Measurements from ENCODE around the gene PSMA6.
"Not testable (repeated sequence)": the region's sequence is repeated elsewhere in the genome, so short reads cannot be mapped to it uniquely, and the experiment has no call there.

The PSMA6 gene

DNA sequence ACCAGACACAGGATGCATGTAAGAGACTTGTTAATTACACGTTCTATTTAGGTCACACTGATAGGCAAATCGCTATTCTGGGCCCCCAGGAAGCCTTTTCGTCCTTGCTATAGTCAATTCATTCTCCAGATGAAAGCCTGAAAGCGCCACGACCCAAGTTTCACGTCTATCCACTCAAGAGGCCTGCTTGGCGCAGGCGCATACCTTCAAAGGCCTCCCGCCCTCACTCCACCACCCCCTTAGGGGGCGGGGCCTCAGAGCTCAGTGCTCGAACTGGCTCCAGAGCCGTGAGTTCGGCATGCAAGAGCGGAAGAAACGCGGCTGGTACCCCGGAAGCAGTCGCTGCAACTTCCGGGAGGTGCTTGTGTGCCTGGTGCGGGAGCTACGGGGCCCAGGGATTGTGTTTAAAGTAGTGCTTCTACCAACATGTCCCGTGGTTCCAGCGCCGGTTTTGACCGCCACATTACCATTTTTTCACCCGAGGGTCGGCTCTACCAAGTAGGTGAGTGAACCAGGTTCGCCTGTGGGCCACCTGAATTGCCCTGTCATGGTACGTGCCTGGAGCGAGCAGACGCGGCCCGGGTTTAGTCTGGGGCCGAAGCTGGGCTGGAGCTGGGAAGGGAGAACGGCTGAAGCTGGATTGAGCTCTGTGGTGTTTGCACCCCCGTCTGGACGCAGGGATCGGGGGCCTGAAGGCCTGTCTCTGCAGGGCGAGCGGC lies at the start of gene PSMA6:
Gene PSMA6, plus strand, starts transcription at position 332 of the 719 bp plus-strand sequence. Its CDS starts 95 bp downstream, at position 427.
- DNase-seq = peak; percentile 99

- DNase-seq = no peak
These were observed 49.4 kb upstream of the PSMA6 start for GRCh38 chr14:35242599-35243311.

DNA sequence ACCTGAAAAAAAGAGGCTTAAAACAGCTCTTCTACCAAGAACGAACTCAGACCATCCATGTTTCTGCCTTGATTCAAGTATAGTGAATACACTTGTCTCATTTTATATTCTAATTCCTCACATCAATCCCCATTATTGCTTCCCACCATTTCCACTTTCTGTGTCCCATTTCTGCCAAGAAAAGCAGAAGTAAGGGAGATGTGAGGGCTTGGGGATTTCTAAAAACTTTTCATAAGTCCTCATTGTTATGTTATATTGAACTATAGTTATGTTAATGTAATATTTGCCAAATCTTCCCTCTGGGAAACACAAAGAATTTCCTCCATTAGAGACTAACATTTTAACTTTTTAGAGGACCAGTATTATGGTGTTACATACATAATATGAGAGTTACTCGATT lies 48.2 kb upstream of the PSMA6 start:
- DNase-seq = no peak

GRCh38 chr14:35244542-35244941 lies 47.6 kb upstream of the PSMA6 start:
- no peak for DNase-seq

- no peak for DNase-seq
These were observed 47.1 kb upstream of the PSMA6 start for GRCh38 chr14:35245051-35245450.

GRCh38 chr14:35247777-35248475 lies 44.3 kb upstream of the PSMA6 start:
- no peak for DNase-seq

DNA sequence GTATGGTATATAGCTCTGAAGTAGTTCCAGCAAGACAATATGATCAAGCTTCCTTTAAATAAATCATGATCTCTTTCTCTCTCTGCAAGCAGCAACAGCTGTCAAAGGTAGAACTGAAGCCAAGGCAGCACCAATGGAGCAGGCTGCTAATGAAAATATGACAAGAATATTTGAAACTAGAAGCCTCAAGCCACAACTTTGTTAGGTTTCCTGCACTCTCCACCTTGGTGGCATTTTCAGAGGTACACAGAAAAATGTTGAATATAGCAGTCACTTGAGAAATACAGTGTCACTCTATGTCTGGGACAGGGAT lies 43.8 kb upstream of the PSMA6 start:
- no peak for DNase-seq

DNA sequence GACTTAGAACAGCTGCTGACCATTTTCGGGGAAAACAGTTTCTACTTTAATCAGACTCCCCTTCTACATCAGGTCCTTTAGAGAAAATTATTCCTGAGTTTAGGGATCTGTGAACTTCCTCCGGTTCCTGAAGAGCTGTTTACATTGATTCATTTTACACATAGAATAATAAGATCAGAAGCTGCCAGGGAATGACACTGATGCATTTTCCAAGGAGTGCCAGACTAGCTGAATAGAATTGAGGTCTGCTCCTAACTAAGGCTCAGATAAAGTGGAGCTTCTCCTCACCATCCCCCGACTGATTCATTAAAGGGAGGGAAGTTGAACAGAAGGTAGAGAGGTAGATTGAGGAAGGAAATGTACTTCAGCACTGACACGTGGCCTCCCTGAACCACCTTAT lies 41.9 kb upstream of the PSMA6 start:
- no peak for DNase-seq

DNA sequence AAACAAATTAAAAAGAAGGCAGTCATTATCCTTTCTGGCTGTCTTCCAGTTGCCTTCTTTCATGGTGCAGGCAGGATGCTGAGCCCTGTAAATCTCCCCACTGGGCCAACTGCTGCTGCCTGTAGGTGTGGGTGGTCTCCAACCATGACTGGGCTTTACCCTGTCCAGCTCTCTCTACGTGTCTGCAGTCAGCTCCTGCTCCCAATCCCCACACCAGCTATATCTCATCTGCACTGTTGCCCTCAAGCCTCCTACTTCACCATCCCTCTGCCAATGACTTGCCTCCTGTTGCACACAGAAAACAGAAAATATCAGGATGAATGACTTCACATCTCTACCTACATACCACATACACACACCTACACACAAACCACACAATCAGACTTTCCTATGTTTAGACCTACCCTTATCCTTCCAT lies 39.7 kb upstream of the PSMA6 start:
- DNase-seq = no peak

DNA sequence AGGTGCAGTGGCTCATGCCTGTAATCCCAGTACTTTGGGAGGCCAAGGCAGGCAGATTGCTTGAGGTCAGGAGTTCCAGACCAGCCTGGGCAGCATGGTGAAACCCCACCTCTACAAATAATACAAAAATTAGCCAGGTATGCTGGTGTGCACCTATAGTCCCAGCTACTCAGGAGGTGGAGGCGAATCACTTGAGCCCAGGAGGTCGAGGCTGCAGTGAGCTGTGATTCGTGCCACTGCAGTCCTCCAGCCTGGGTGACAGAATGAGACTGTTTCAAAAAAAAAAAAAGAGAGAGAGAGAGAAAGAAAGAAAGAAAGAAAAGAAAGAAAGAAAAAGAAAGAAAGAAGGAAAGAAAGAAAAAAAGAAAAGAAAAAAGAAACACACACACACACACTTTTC lies 39.1 kb upstream of the PSMA6 start:
- not testable (repeated sequence) for DNase-seq

- not testable (repeated sequence) for DNase-seq
These were observed 38.1 kb upstream of the PSMA6 start for GRCh38 chr14:35254034-35254622.

- peak; percentile 24 to 27 for DNase-seq
These were observed 37.4 kb upstream of the PSMA6 start for GRCh38 chr14:35254736-35255135.

DNA sequence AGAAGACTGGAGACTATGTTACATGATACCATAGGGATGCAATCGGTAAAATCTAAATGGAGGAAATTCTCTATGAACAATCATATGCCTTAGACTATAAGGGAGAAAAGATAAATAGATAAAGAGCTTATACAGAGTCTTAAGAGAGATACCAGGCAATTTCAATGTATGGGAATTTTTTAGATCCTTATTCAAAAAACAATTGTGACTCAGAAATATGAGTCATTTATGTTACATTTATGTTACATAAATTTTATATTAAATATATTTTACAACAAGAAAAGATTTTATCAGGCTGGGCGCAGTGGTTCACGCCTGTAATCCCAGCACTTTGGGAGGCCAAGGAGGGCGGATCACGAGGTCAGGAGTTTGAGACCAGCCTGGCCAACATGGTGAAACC lies 36.5 kb upstream of the PSMA6 start:
- DNase-seq = no peak

DNA sequence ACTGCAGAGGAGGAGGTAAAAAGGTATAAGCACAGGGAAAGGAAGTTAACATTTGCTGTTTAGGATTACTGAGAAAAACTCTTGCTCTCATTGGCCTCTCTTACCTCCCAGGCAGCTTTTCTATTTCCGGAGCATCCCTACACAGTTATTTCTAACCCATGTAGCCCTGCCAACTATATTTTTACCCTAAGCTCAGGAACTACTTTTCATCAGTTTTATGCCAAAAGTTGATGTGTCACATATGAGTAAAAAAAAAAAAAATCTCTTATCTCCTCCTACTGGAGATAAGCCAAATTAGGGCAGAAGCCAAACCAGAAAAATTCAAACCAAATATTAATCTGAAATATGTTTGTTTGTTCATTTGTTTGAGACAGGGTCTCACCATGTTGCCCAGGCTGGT lies 34.4 kb upstream of the PSMA6 start:
- DNase-seq = no peak

- DNase-seq = no peak
These were observed 33.8 kb upstream of the PSMA6 start for GRCh38 chr14:35258420-35258819.

GRCh38 chr14:35261774-35262173 lies 30.4 kb upstream of the PSMA6 start:
- no peak for DNase-seq

DNA sequence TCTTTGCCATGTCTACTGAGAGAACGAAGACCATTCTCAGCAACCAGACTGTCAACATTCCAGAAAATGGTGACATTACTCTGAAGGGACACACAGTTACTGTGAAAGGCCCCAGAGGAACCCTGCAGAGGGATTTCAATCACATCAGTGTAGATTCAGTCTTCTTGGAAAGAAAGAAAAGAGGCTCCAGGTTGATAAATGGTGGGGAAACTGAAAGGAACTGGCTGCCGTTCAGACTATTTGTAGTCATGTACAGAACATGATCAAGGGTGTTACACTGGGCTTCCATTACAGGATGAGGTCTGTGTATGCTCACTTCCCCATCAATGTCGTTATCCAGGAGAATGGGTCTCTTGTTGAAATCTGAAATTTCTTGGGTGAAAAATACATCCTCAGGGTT lies 29.7 kb upstream of the PSMA6 start:
- no peak for DNase-seq

DNA sequence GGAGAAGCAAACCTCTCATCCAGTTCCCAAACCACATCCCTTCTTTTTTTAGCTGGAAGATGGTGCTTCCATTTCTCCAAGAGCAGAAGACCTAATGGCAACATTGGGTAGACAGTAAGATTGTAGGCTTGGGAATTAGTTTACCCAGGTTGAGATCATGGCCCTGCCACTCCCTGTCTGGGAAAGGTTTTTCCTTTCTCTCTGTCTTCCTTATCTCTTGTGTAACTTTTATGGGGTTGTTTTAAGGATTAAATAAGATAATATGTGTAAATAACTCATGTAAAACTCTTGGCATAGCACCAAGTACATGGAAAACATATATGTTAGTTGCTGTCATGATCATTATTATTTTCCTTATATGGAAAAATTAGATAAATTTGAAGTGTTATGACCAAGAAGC lies 23.2 kb upstream of the PSMA6 start:
- DNase-seq = no peak

DNA sequence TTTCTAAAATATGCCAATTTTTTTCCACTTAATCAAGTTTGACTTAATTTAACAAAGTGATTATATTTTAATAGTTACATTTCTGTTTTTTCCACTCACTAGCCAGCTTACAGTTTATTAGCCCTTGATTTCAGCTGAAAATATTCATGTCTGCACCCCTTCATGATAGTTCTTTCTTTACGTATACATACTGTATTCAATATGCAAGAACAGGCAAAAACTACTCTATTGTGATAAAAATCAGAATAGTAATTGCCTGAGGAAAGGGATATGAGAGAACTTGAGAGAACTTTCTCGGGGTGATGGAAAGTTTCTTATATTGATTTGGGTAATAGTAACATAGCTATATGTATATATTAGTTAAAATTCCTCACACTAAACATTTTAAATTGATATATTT lies 17.4 kb upstream of the PSMA6 start:
- DNase-seq = no peak

DNA sequence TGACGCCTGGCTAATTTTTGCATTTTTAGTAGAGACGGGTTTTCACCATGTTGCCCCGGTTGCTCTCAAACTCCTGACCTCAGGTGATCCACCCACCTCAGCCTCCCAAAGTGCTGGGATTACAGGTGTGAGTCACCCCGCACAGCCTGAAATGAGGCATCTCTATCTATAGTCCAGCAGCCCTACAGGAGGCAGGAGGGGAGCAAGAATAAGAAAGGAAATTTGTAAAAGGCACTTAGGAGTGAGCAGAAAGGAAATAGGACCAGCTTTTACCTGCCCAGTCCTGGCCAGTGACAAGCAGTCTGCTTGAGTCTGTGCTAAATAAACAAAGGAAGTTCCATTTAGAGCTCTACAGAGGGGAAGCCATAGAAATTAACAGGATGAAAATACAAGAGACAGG lies 15.0 kb upstream of the PSMA6 start:
- no peak for DNase-seq

GRCh38 chr14:35279369-35279768 lies 12.8 kb upstream of the PSMA6 start:
- DNase-seq = no peak

DNA sequence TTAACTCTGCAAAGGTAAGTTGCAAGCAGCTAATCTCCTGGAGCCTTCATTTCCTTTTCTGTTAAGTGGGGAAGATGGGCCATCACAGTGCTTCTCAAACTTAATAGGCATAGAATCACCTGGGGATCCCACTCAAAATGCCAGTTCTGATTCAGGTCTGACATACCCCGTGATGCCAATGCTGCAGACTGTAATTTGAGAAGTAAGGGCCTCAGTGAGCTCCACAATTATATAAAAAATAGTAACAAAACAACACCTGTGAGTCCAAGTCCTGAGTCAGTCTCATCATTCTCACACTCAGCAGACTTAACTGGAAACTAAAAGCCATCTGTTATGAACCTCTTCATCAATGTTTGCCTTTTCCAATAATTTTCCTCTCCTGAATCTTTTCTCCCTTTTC lies 10.8 kb upstream of the PSMA6 start:
- DNase-seq = no peak

- DNase-seq = no peak
These were observed 7.7 kb upstream of the PSMA6 start for GRCh38 chr14:35284506-35284905.

Data from stimulated activated CD4-positive, alpha-beta T cell treated with anti-CD3 and anti-CD28 coated beads, Interleukin-2, amount 100 ng/mL, for 24 hours (primary cell).